ENCODE results near the gene SLC2A1.

Gene SLC2A1

GRCh38 chr1:42979896-42980800 is 21.5 kb upstream of the SLC2A1 start:
- peak in 1 of 2 experiments; percentile 17 for DNase-seq

GRCh38 chr1:42979036-42979430 is 20.4 kb upstream of the SLC2A1 start:
- DNase-seq, result no peak

DNA sequence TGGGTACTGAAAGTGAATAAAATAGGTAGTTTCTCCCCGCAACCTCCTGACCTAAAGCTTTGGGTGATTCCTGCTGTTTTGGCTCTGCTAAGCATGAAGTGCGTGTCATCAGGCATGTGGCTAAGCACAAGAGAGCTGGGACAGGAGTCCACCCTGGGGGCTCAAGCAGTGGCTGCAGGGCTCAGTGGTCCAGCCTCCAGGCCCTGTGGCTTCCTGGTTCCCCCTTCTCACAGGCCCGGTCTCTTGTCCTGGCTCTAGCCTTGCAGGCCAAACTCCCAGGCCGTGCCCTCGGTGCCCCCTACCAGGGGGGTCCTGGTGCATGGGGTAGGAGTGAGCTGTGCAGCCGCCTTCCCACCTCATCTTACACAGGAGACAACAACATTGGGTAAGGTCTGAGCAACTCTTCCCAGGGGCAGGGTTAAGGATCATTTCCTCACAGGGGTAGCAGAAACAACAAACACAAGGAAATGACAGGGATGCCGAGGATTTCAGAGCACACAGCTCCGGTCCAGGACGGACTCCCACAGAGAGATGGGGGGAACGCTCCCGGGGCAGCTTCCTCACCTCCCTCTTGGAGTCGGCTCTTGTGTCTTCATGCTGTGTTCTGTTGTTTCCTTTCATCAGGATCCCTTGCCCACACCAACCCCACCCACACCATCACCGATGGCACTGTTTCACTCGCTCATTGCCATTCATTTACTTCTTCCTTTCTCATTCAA is 19.8 kb upstream of the SLC2A1 start:
- no peak for DNase-seq

- no peak for DNase-seq
These were observed 19.0 kb upstream of the SLC2A1 start for GRCh38 chr1:42977653-42978052.

DNA sequence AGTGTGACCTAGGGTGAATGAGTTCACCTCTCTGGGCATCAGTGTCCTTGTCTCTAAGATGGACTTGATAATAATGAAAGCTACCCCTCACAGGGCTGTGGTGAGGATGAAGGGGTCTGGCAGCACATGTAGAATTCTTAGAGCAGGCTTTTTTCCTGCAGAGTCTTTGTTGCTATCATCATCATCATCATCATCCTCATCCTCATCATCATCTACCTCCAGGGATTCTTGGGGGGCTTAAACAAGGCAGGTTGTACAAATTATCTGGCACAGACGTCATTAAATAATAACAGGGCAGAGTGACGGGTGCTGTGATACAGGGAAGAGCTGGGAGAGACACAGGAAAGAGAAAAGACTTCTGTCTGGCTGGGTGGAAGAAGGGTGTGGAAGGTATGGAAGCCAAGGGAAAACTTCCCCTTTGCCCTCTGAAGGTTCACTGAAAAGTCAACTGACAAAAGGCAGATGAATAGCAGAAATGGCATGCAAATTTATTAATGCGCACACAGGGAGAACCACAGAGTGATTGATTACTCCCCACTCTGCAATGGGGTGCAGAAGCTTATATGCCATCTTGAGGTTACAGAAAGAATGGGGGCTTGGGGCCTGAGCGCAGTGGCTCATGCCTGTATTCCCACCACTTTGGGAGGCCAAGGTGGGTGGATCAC is 17.0 kb upstream of the SLC2A1 start:
- DNase-seq, result no peak

DNA sequence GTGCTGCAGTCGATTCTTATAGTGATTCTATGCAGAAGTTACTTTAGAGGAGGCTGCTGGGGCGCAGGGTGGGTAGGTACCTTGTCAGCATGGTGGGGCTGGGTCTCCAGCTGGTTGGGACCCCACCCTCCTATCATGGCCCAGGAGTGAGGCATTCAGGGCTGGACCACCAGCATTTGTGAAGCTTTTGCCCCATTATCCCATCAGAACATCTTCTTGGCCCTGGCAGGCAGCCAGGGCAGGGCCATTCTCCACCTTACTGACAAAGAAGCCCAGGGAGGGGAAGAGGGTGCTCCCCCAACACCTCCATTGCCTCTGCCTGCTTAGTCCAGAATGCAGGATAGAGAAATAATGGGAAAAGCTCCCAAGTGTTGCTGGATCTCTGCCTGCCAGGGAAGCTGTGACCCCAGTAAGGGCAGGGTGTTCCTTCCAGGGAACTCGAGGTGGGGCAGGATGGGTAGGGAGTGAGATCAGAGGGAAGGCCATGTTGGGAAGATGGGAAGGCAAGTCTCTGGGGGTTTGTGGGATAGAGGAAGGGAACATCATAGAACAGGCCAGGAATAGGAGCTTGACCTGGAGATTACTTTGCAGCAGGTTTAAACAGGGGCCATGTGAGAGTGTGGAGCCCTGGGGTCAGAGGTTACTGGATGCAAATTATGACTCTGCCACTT is 16.2 kb upstream of the SLC2A1 start:
- no peak for DNase-seq

DNA sequence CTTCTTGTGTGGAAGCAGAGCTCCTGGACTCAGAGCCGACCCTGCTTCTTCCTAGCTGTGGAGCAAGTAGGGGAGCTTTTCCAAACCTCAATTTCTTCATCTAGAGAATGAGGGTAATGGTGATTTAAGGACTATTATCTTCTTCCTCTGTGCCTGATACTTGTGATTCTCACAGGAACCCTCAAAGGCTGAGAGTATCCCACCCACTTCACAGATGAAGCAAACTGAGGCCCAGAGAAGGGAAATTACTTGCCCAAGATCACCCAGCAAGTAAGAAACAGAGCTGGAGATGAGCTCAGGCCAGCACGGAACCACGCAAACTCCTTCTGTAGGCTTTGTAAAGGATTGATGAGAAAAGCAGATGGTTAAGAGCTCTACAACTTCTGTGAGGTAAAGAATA is 15.1 kb upstream of the SLC2A1 start:
- DNase-seq, result no peak

DNA sequence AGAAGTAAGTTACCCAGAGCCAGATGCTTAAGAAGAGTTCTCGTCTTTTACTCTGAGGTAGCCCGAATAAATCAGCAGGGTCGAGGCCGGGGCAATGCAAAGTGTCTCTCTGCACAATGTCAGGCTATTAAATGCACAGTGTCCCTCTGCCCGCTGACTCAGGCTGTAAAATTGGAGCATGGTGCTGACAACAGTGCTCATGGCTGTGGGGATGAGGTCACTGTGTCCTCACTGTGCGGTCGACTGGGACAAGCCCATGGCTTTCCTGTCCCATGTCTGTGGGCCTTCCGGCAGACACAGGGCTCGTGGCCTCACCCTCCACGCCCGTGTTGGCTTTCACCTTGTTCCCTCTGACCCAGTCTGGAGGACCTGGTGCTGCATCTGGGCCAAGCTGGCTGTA is 14.6 kb upstream of the SLC2A1 start:
- no peak for DNase-seq

DNA sequence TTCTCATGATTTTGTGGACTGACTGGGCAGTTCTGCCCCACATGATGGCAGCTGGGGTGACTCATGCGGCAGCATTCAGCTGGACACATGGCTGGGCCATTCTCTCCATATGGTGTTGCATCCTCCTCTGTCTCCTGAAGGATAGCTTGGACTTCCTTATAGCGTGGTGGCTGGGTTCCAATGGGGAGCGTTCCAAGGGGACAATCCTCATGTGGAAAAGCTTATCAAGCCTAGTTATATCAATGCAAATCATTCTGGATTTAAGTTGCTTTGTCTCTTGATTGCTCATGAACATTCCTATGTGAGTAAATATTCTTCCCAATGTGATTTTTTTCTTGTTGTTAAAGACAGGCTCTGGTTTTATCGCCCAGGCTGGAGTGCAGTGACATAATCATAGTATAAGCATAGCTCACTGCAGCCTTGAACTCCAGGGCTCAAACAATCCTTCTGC is 13.2 kb upstream of the SLC2A1 start:
- DNase-seq, result no peak

GRCh38 chr1:42970143-42970542 is 11.5 kb upstream of the SLC2A1 start:
- DNase-seq, result no peak

DNA sequence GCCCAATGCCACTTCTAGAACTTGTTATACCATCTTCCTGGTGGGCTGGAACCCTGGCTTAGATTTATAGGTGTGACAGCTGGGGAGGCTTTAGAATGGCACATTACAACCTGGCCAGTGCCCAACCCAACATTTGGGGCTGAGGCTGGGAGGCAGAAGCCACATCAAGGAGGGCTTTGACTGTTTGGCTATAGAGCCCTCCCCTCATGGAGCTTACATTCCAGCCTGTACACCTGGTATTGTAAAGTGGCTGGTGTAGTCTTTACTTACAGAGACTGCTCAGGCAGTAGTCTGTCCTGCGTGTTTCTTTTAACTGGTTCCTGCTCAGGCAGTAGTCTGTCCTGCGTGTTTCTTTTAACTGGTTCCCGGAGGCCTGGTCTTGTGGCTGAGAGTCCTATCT is 10.0 kb upstream of the SLC2A1 start:
- no peak for DNase-seq

GRCh38 chr1:42966688-42967612 is 8.3 kb upstream of the SLC2A1 start:
- DNase-seq, result no peak

- DNase-seq, result no peak
These were observed 6.7 kb upstream of the SLC2A1 start for GRCh38 chr1:42965378-42965777.

GRCh38 chr1:42964044-42964812 is 5.6 kb upstream of the SLC2A1 start:
- no peak for DNase-seq

DNA sequence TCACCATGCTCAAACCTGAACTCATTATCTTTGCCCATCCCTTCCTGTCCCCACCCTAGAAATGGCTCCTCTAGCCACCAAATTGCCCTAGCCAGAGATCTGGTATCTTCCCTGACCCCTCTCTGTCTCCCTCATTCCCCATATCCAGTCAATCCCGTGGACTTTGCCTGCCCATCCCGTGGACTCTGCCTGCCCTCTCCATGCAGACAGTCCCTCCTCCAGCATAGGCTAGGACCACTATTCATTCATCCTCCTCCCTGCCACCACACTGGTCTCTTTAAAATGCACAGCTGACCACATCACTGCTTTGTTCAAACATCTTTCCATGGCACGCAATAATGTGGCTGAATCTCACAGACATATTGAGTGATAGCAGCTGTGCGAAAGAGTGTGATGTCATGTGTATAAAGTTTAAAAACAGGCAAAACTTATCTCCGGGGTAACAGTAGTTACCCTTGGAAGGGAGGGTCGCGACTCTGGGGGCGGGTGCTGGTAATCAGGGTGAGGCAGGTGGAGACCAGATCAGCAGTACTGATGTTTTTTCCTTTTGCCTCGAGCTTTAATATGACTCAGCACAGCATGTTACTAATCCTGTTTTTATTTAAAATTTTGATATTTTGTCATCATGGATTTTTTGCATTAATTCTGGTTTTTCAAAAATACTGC is 4.8 kb upstream of the SLC2A1 start:
- DNase-seq, result no peak

GRCh38 chr1:42962641-42963377 is 4.1 kb upstream of the SLC2A1 start:
- DNase-seq, result no peak

DNA sequence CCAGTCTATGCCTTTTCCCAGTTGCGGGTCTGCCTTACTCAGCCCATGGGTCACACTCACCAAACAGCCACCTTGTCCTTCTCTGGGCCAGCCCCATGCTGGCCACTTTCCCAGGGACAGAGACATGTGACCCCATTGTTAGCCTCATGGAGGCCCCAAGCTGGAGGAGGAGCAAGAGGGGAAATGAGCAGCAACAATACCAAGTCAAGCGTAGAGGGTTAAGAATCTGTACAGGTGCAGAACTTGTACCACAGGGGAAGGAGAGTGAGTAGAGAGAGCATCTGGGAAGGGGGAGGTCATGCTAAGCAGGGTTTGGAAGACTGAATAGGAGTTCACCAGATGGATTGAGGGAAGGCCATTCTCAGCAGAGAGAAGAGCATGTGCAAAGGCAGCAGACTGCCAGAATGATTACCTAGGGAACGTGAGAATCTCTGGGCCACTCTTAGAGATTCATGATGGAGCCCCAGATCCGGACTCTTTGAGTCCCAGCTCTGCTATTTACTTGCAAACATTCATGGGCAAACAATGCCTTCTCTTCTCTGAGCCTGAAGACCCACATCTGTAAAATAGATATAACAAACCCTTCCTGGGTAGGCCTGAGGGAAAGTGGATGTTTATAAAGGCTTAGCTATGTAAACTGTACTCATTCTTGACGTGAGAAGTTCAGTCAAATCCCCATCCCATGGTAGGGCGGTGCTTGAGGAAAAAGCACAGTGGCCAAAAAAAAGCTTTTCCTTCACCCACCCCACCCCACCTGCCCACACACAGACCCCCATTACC is 2.8 kb upstream of the SLC2A1 start:
- DNase-seq, result no peak

GRCh38 chr1:42960566-42961311 is 2.1 kb upstream of the SLC2A1 start:
- no peak for DNase-seq

DNA sequence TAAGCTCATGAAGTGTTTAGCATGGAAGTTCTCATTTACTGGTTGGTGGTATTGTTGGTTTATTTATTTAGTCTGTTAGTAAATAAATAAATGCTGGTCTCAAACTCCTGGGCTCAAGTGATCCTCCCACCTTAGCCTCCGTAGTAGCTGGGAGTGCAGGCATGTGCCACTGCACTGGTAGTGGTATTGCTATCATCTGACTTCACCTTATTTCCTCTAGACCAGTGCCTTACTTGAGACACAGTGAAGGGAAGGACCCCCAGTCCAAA is 1.4 kb upstream of the SLC2A1 start:
- no peak for DNase-seq

All from AML-193 (cell line).